EL (cell line): ENCODE data around the gene NUDT22.

Experiments
- DNase-seq: peaks from one replicate; pipeline ENCODE4 v3.0.0-alpha.2; 2016

The NUDT22 gene

GRCh38 chr11:64225608-64226506 is at the start of gene NUDT22, which contains the start of gene TRPT1:
NUDT22 (plus strand) TSS chr11:64226274; CDS start chr11:64226653, 379 bp downstream.
TRPT1 (minus strand) TSS chr11:64226186; CDS start chr11:64225860, 326 bp downstream.
- peak; percentile 84 for DNase-seq

DNA sequence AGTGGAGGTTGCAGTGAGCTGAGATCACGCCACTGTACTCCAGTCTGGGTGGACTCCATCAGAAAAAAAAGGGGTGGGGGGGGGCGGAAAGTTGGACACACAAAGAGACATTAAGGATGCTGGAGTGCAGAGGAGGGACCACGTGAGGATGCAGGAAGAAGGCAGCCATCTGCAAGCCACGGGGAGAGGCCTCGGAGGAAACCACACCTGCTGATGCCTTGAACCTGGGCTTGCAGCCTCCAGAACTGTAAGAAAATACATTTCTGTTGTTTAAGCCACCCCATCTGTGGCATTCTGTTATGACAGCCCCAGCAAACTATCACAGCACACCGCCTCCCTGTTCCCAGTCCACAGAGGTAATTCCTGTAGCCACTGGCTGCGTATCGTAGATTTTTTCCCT is 49.3 kb upstream of the NUDT22 start:
- DNase-seq, result no peak

GRCh38 chr11:64178203-64178602 is 47.9 kb upstream of the NUDT22 start:
- DNase-seq, result no peak

DNA sequence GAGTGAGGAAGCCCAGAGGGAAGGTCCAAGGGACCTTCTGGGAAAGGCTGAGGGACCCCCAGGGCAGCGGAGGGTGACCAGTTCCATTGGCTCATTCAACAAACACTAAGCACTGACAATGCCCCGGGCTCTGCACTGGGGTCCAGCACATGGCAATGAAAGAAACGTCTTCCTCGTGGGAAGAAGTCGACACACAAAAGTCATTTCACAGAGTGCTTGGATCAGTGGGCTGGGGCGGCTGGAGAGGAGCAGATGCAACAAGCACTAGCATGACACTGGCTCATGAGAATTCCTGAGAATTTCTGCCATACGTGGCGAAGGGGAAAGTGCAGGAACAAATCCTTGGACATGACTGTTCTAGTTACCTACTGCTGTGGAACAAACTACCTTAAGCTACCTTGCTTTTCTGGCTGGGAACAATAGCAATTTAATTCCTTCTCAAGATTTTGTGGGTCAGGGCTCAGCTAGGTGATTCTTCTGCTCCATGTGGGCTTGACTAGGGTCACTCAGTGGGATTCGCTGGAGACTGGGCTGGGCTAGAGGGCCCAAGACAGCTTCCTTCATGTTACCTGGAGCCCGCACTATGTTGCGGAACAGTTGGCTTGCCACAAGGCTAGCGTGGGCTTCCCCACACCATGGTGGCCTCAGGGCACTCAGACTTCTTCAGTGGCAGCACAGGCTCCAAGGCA is 47.0 kb upstream of the NUDT22 start:
- no peak for DNase-seq

DNA sequence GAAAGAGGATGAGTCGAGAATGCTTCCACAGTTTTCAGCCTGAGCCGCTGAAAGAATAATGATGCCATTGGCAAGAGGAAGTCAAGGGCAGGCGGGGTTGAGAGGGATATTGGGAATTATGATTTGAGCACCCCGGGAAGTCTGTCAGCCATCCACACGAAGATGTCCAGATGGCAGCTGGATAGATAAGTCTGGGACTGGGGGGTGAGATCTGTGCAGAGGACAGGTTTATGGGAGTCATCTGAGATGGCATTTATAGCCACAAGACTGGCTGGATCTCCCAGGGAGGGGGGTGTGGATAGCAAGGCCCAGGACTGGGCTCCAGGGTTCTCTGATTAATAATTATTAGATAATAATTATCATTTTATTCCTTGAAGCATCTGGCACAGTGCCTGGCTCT is 45.2 kb upstream of the NUDT22 start:
- DNase-seq, result no peak

- DNase-seq, result peak; percentile 94
These were observed 44.3 kb upstream of the NUDT22 start for GRCh38 chr11:64181506-64182411.

DNA sequence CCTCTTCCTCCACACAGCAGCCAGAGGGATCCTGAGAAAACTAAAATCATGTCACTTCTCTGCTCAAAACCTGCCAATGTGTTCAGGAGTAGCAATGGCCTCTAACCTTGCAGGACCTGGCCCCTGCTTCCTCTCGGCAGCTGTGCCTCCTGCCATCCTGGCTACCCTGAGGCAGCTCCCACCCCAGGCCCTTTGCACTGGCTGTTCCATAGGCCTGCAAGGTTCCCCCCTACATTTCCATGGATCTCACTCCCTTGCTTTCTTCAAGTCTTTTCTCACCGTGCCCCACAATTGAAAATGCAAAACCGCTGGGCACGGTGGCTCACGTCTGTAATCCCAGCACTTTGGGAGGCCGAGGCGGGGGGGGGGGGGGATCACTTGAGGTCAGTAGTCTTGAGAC is 42.2 kb upstream of the NUDT22 start:
- DNase-seq, result no peak

DNA sequence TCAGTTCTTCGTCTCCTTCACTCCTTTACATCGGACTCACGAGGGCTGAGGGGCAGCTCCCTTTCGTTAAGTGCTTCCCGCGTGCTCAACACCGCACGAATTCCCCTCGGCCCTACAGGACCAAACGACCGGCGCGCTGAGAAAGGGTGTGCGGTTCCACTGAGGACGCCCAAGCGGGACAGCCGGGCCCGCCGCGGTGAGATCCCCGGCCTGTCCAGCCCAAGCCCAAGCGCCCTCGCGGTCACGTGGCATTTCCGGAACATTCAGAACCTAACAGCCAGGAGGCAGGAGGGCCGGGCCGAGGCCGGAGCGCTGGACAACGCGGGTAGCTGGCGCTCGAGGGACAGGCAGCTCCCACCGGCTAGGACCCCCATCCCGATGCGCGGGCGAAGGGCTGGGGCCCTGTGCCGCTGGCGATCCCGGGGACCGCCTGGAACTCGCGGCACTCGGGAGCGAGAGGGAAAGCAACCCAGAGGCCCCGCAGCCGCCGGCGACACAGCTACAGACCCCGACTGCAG is 40.8 kb upstream of the NUDT22 start:
- DNase-seq, result peak; percentile 88

DNA sequence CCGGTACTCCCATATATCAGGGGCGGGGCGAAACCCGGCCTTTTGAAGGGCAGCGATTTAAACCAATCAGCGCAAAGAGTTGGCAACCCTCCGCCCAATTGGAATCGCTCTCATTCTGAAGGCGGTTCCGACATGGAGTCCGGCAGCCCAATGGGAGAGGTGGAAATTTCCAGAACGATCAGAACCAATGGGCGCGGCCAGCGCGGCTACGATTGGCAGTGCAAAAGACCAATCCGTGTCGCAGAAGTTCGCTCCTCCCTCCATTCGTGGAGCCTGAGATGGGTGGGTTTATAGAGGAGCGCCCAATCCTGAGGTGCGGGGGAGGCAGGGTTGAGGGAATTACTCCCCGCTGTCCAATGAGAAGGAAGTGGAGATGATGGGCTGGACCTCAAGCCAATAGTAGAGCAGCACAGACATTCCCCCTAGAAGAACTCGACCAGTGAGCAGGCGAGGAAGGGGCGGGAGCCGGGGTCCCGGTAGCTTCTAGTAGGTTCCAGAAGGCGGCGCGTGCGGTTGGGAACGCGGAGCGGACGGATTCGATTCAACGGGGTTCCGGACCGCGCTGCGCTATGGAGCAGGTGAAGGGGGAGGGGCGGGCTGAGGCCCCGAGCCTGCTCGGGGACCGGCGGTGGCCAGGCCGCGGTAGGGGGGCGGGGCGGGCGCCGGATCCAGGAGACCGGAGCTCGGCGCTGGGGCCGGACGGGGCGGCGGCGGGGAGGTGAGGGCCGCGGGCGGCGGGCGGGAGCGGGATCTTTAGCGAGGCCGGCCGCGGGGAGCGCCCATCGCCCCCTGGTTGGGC is 40.2 kb upstream of the NUDT22 start, which contains the start of gene STIP1:
Gene STIP1 (plus strand): TSS at position 479 of the 799 bp plus-strand sequence. CDS start 91 bp downstream, at position 570.
- DNase-seq, result peak; percentile 100

DNA sequence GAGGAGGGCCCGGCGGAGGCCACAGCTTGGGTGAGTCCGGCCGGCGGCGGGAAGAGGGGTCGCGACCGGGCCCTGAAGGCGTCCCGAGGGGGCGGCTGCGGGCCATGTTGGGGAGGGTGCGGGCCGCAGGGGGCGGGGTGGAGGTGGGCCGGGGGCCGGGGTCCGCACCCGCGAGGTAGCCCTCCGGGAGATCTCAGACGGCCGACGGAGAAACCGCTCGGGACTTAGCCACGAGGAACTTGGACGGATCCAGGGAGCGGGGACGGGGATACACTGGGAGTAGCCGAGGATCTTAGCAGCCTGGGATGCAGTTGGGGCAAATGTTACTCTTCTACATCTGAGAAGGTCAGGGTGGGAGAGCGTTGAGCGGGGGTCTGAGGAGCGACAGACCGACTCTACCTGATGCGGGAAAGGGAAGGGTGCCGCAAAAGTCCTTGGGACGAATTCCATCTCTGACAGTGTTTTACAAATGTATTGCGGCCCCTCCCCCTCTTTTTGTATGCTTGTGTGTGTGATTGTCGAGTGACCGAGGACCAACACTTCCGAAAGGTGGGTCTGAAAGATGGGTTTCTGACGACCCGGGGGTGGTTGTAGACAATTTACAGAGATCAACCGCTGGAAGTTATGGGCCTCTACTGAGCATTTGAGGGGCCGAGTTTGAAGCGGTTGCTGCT is 39.4 kb upstream of the NUDT22 start:
- DNase-seq, result peak; percentile 20

DNA sequence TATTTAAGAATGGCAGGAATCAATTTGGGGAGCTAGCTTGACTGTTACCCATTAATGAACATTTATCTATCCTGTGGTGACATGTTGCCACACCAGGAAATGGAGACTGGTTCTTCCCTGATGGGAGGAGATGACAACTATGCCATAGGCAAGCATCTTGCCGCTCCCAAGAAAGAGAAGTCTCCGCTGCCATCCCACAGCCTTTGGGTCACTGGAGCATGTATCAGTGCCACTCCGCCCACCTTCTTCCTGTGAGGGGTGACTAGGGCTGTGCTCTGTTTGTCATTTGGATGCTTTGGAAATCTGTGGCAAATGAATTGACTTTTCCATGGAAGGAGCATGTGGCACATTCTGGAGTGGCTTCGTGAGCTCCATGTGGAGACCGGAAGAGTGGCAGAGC is 33.6 kb upstream of the NUDT22 start:
- no peak for DNase-seq

DNA sequence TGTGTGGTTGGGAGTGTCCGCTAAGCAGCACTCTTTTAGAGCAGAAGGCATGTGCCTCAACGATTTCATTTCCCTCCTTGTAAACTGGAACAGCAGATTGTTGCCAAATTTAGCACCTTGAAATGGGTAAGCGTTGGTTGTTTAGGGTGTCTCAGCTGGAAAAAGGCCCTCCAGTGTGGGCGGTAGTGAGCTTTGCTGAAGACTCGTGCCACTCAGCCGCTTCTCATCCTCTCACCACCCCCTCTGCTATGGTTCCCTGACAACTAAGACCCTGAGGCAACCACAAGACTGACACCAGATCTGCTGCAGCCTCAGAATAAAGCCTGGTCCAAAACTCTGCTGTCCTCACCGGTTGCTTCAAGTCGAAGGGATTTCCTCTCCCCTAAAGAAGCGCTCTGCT is 29.4 kb upstream of the NUDT22 start:
- DNase-seq, result no peak

- DNase-seq, result no peak
These were observed 27.6 kb upstream of the NUDT22 start for GRCh38 chr11:64198511-64198910.

- DNase-seq, result no peak
These were observed 24.5 kb upstream of the NUDT22 start for GRCh38 chr11:64201543-64201942.

- no peak for DNase-seq
These were observed 23.1 kb upstream of the NUDT22 start for GRCh38 chr11:64202992-64203391.

GRCh38 chr11:64203421-64204079 is 22.5 kb upstream of the NUDT22 start:
- no peak for DNase-seq

DNA sequence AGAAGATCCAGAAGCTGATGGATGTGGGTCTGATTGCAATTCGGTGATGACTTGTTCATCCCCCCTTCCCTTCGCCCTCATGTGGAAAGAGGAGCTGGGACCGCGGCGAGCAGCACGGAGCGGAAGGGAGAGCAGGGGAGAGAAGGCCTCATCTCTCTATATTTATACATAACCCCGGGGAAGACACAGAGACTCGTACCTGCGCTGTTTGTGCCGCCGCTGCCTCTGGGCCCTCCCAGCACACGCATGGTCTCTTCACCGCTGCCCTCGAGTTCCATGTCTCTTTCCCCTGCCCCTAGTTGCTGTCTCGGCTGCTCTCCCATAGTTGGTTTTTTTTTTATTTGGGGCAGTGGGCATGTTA is 22.0 kb upstream of the NUDT22 start:
- no peak for DNase-seq

- DNase-seq, result peak; percentile 92
These were observed 21.5 kb upstream of the NUDT22 start for GRCh38 chr11:64204464-64204989.

DNA sequence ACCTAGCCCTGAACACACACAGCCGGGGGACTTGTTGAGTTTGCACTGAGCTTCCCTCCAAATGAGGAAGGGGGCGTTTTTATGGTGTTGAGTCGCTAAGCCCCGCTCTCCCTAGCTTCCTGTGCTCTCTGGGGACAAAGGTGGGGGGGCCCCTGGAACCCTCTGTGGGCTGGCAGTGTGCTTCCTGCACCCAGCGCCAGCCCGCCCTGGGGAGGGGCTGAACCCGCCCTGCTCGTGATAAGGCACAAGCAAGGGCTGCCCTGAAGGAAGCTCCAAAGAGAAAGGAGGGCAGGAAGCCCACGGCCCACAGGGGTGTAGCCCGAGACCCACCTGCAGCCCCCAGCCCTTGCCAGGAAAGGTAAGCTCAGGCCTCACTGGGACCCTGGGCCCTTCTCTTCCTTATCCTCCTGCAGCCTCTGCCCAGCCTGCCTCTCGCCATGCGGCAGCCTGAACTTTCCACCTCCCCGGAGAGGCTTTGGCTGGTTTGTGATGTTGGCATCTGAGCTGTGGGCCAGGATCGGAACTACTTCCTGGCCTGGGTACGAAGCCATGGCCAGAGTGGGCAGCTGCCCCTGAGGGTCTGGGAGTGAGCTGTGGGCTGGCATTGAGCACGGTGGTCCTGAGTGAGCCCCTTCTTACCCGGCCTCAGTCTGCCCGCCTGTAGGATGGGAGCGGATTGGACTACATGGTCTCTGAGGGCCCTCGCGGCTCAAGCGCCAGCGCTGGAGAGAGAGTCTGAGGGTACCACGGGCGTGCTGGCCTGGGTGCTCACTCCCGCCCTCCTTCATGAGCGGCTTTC is 19.4 kb upstream of the NUDT22 start, which contains the start of gene FERMT3:
Gene FERMT3 (plus strand): TSS at position 265 of the 799 bp plus-strand sequence. CDS start 644 bp downstream, outside the sequence.
- DNase-seq, result no peak
